ENCODE measurements around the gene DIAPH1.

GRCh38 chr5:141647242-141647641 lies 28.4 kb upstream of the DIAPH1 start:
- TF ChIP-seq CTCF (tag by site-specific recombination; IDR thresholded peaks at IDR 0.05) = no peak
- no peak for TF ChIP-seq PBX3 (CRISPR knock-in tag; IDR thresholded peaks at IDR 0.05)
- TF ChIP-seq ZNF24 (tag by site-specific recombination; IDR thresholded peaks at IDR 0.05) = no peak
- no peak for TF ChIP-seq TSHZ1 (tag by site-specific recombination; IDR thresholded peaks at IDR 0.05; ENCODE audit: borderline replicate concordance)
